ENCODE data around the gene INTS15. TPM values are rescaled to one million over a fixed set of nuclear protein-coding genes. Genes with fewer than 3 reads are reported as not detected.

INTS15 gene
- total RNA-seq, 1 donor from 2014 or later, result 36.9 TPM

- DNase-seq, result no peak
Observed at GRCh38 chr7:6648066-6648814, 58.4 kb downstream of the INTS15 start.

GRCh38 chr7:6648815-6649104 is 58.9 kb downstream of the INTS15 start:
- TF ChIP-seq CTCF (IDR thresholded peaks at IDR 0.05; ENCODE audit: partially characterized antibody, unreplicated experiment), result no peak
- DNase-seq, result no peak
- Mint-ChIP-seq H3K4me1 (ENCODE audit: low read depth, unreplicated experiment) (no peaks in the 10 kb centered on the region), H3K36me3 (ENCODE audit: unreplicated experiment) (peaks cover 7% of the 10 kb centered on the region), H3K27me3 (ENCODE audit: unreplicated experiment) (peaks cover 10% of the 10 kb centered on the region), H3K4me3 (ENCODE audit: unreplicated experiment) (no peak overlapping the region), H3K27ac (ENCODE audit: unreplicated experiment) (no peak overlapping the region), H3K9me3 (ENCODE audit: unreplicated experiment) (peaks cover 13% of the 10 kb centered on the region)

More at GRCh38 chr7:6648066-6648814, 58.4 kb downstream of the INTS15 start:
- peaks cover 7% of the 10 kb centered on the region for H3K36me3 Mint-ChIP-seq (ENCODE audit: unreplicated experiment)
- peaks cover 10% of the 10 kb centered on the region for H3K27me3 Mint-ChIP-seq (ENCODE audit: unreplicated experiment)
- no peak overlapping the region for H3K4me3 Mint-ChIP-seq (ENCODE audit: unreplicated experiment)
- H3K4me1 Mint-ChIP-seq (ENCODE audit: low read depth, unreplicated experiment), result no peaks in the 10 kb centered on the region
- TF ChIP-seq CTCF (IDR thresholded peaks at IDR 0.05; ENCODE audit: partially characterized antibody, unreplicated experiment), result no peak
- no peak overlapping the region for H3K27ac Mint-ChIP-seq (ENCODE audit: unreplicated experiment)
- H3K9me3 Mint-ChIP-seq (ENCODE audit: unreplicated experiment), result peaks cover 13% of the 10 kb centered on the region

- H3K27ac Mint-ChIP-seq (ENCODE audit: unreplicated experiment), result no peak overlapping the region
- peaks cover 10% of the 10 kb centered on the region for H3K27me3 Mint-ChIP-seq (ENCODE audit: unreplicated experiment)
- TF ChIP-seq CTCF (IDR thresholded peaks at IDR 0.05; ENCODE audit: partially characterized antibody, unreplicated experiment), result no peak
Observed at GRCh38 chr7:6649241-6649961, 59.6 kb downstream of the INTS15 start.

GRCh38 chr7:6650086-6650485 is 60.3 kb downstream of the INTS15 start:
- Mint-ChIP-seq H3K4me3 (ENCODE audit: unreplicated experiment) (no peak overlapping the region), H3K36me3 (ENCODE audit: unreplicated experiment) (peaks cover 11% of the 10 kb centered on the region)
- TF ChIP-seq CTCF (IDR thresholded peaks at IDR 0.05; ENCODE audit: partially characterized antibody, unreplicated experiment), result no peak

More at GRCh38 chr7:6649241-6649961, 59.6 kb downstream of the INTS15 start:
- peaks cover 13% of the 10 kb centered on the region for H3K9me3 Mint-ChIP-seq (ENCODE audit: unreplicated experiment)
- no peak overlapping the region for H3K4me3 Mint-ChIP-seq (ENCODE audit: unreplicated experiment)
- H3K36me3 Mint-ChIP-seq (ENCODE audit: unreplicated experiment), result peaks cover 7% of the 10 kb centered on the region
- no peaks in the 10 kb centered on the region for H3K4me1 Mint-ChIP-seq (ENCODE audit: low read depth, unreplicated experiment)
- DNase-seq, result no peak

GRCh38 chr7:6650521-6651011 is 60.7 kb downstream of the INTS15 start:
- Mint-ChIP-seq H3K9me3 (ENCODE audit: unreplicated experiment) (peaks cover 17% of the 10 kb centered on the region), H3K27me3 (ENCODE audit: unreplicated experiment) (peaks cover 12% of the 10 kb centered on the region), H3K36me3 (ENCODE audit: unreplicated experiment) (peaks cover 15% of the 10 kb centered on the region), H3K4me3 (ENCODE audit: unreplicated experiment) (no peak overlapping the region), H3K27ac (ENCODE audit: unreplicated experiment) (no peak overlapping the region), H3K4me1 (ENCODE audit: low read depth, unreplicated experiment) (no peaks in the 10 kb centered on the region)
- no peak for TF ChIP-seq CTCF (IDR thresholded peaks at IDR 0.05; ENCODE audit: partially characterized antibody, unreplicated experiment)
- no peak for DNase-seq

More at GRCh38 chr7:6650086-6650485, 60.3 kb downstream of the INTS15 start:
- DNase-seq, result no peak
- peaks cover 14% of the 10 kb centered on the region for H3K27me3 Mint-ChIP-seq (ENCODE audit: unreplicated experiment)
- peaks cover 17% of the 10 kb centered on the region for H3K9me3 Mint-ChIP-seq (ENCODE audit: unreplicated experiment)
- no peaks in the 10 kb centered on the region for H3K4me1 Mint-ChIP-seq (ENCODE audit: low read depth, unreplicated experiment)
- no peak overlapping the region for H3K27ac Mint-ChIP-seq (ENCODE audit: unreplicated experiment)

Measured in glutamatergic neuron (in vitro differentiated cells).